OCI-LY7 (cell line): ENCODE results near the gene PABPN1L. TPM values are rescaled to one million over a fixed set of nuclear protein-coding genes. Genes with fewer than 3 reads are reported as not detected.

Experiments
- BruUV-seq: library from RNA; stranded (reverse); fragments of 400-500 nt; replicated peaks from 2 replicates; lab custom pipeline; 2021; lab: Mats Ljungman, UMichigan
- CTCF ChIA-PET: fragments of 300-600 bp; sonication (Branson Sonifier 250); formaldehyde crosslinking; loops from one replicate; lab custom pipeline; 2022; ENCODE audit warnings: antibody characterized with exemption; ENCODE audit not compliant: unreplicated experiment; lab: Charles Lee
- POLR2A ChIA-PET: fragments of 300-600 bp; sonication (Branson Sonifier 250); formaldehyde crosslinking; loops from one replicate; lab custom pipeline; 2022; ENCODE audit warnings: antibody characterized with exemption; lab: Charles Lee
- DNase-seq: peaks from one replicate; pipeline ENCODE4 v3.0.0-alpha.2; 2015; ENCODE audit warnings: low spot score
- H2AFZ ChIP-seq: fragments of 200-600 bp; sonication (generic), shearing (Covaris generic); 2 replicates; pipeline ENCODE4 v1.6.1; 2014; ENCODE audit warnings: mild to moderate bottlenecking, antibody characterized with exemption, low read length, moderate library complexity
- H3K27ac ChIP-seq: fragments of 200-600 bp; sonication (generic); 2 replicates; pipeline ENCODE4 v1.5.1; 2014; ENCODE audit warnings: mixed run types, low read depth, mild to moderate bottlenecking, moderate library complexity, low read length, inconsistent platforms; ENCODE audit not compliant: poor library complexity, severe bottlenecking
- H3K36me3 ChIP-seq: fragments of 200-600 bp; sonication (generic); 2 replicates; pipeline ENCODE4 v1.6.1; 2014; ENCODE audit warnings: mild to moderate bottlenecking, antibody characterized with exemption, low read length, moderate library complexity, mixed read lengths; ENCODE audit not compliant: insufficient read depth
- H3K4me1 ChIP-seq: fragments of 200-600 bp; sonication (generic); 2 replicates; pipeline ENCODE4 v1.5.1; 2014; ENCODE audit warnings: mild to moderate bottlenecking, low read length; ENCODE audit not compliant: insufficient read depth, poor library complexity, severe bottlenecking
- H3K4me2 ChIP-seq: fragments of 200-600 bp; sonication (generic); 2 replicates; pipeline ENCODE4 v1.6.1; 2014; ENCODE audit warnings: mild to moderate bottlenecking, low read length
- H3K4me3 ChIP-seq: fragments of 200-600 bp; sonication (generic); 2 replicates; pipeline ENCODE4 v1.5.1; 2014; ENCODE audit warnings: mild to moderate bottlenecking, low read depth, low read length; ENCODE audit not compliant: poor library complexity, severe bottlenecking
- H3K79me2 ChIP-seq: fragments of 200-600 bp; sonication (generic); 2 replicates; pipeline ENCODE4 v1.6.1; 2016; ENCODE audit warnings: low read depth, mild to moderate bottlenecking, low read length, moderate library complexity, mixed read lengths; ENCODE audit not compliant: insufficient read depth
- H3K9me2 ChIP-seq: fragments of 200-600 bp; sonication (generic); 2 replicates; pipeline ENCODE4 v1.6.1; 2016; ENCODE audit warnings: mild to moderate bottlenecking, low read length, mixed read lengths; ENCODE audit not compliant: insufficient read depth
- H3K9me3 ChIP-seq: fragments of 200-600 bp; sonication (generic); 2 replicates; pipeline ENCODE4 v1.6.1; 2014; ENCODE audit warnings: mild to moderate bottlenecking, mixed run types, low read length, mixed read lengths
- H4K20me1 ChIP-seq: fragments of 200-600 bp; sonication (generic); 2 replicates; pipeline ENCODE4 v1.6.1; 2014; ENCODE audit warnings: mild to moderate bottlenecking, antibody characterized with exemption, low read length, moderate library complexity, mixed read lengths; ENCODE audit not compliant: insufficient read depth
- CTCF ChIP-seq: fragments of 200-600 bp; sonication (generic); conservative IDR thresholded peaks from 2 replicates; pipeline ENCODE4 v1.5.1; 2014; ENCODE audit warnings: mild to moderate bottlenecking, antibody characterized with exemption, low read length, moderate library complexity, mixed read lengths
- EZH2phosphoT487 ChIP-seq: fragments of 200-600 bp; sonication (generic); IDR thresholded peaks from 2 replicates; pipeline ENCODE4 v1.6.1; 2018; ENCODE audit warnings: low read depth, borderline replicate concordance, mild to moderate bottlenecking, mixed run types, antibody characterized with exemption, low read length, moderate library complexity, mixed read lengths
- intact Hi-C: fragments of 100-400 bp; cut with micrococcal nuclease; formaldehyde crosslinking; loops from one replicate; pipeline ENCODE4 v1.10.0; 2022; ENCODE audit not compliant: unreplicated experiment
- total RNA-seq, 2 experiments: library from RNA; depleted of rRNA in 1 of 2; stranded (reverse); fragments of >200 nt in 1 of 2; shearing (Covaris generic) in 1 of 2; gene quantifications; 2 replicates each; pipeline ENCODE4 v1.2.3, GENCODE V29; 2014 to 2022

PABPN1L gene
- total RNA-seq, 2 experiments from 2014 or later, result 0.38 TPM; not detected in 1

- TF ChIP-seq EZH2phosphoT487, result no peak
- no peak for TF ChIP-seq CTCF
- Histone ChIP-seq H3K4me1 (peaks cover 8% of the 10 kb centered on the region), H2AFZ (no peak overlapping the region), H3K4me2 (no peak overlapping the region), H3K27ac (no peak overlapping the region), H3K36me3 (peaks cover 5% of the 10 kb centered on the region; the same call in 1 of the 2 replicates), H3K9me2 (no peaks in the 10 kb centered on the region), H3K9me3 (no peaks in the 10 kb centered on the region), H4K20me1 (no peaks in the 10 kb centered on the region), H3K79me2 (no peaks in the 10 kb centered on the region), H3K4me3 (no peak overlapping the region)
- intact Hi-C loops, result no loop called here
- ChIA-PET POLR2A (no interaction called here), CTCF (no interaction called here)
- BruUV-seq, result no TSS peak
- no peak for DNase-seq
Observed at GRCh38 chr16:88912556-88912955, 46.1 kb upstream of the PABPN1L start.

GRCh38 chr16:88911946-88912310 lies 45.5 kb upstream of the PABPN1L start:
- CTCF ChIA-PET, result no interaction called here
- no peak for DNase-seq
- Histone ChIP-seq H3K4me3 (no peak overlapping the region), H2AFZ (no peak overlapping the region), H3K9me2 (no peaks in the 10 kb centered on the region), H3K9me3 (no peaks in the 10 kb centered on the region), H4K20me1 (no peaks in the 10 kb centered on the region), H3K27ac (no peak overlapping the region), H3K4me1 (peaks cover 8% of the 10 kb centered on the region), H3K4me2 (no peak overlapping the region), H3K36me3 (peaks cover 5% of the 10 kb centered on the region; the same call in 1 of the 2 replicates), H3K79me2 (no peaks in the 10 kb centered on the region)
- intact Hi-C loops, result no loop called here
- no TSS peak for BruUV-seq
- no peak for TF ChIP-seq CTCF
- POLR2A ChIA-PET, result no interaction called here

- Histone ChIP-seq H3K9me2 (no peaks in the 10 kb centered on the region), H4K20me1 (no peaks in the 10 kb centered on the region), H3K27ac (no peak overlapping the region), H3K79me2 (no peaks in the 10 kb centered on the region), H3K4me1 (peaks cover 8% of the 10 kb centered on the region), H3K4me3 (no peak overlapping the region), H3K4me2 (no peak overlapping the region), H2AFZ (no peak overlapping the region), H3K9me3 (no peaks in the 10 kb centered on the region), H3K36me3 (peaks cover 5% of the 10 kb centered on the region; the same call in 1 of the 2 replicates)
- ChIA-PET POLR2A (no interaction called here), CTCF (no interaction called here)
- TF ChIP-seq EZH2phosphoT487 (no peak), CTCF (no peak)
- DNase-seq, result peak; percentile 51
- BruUV-seq, result no TSS peak
- intact Hi-C loops, result no loop called here
Observed at GRCh38 chr16:88911136-88911945, 44.9 kb upstream of the PABPN1L start.
